ENCODE measurements around the gene TMCC3.

The TMCC3 gene

GRCh38 chr12:94575645-94576403 lies 74.5 kb downstream of the TMCC3 start:
- TF ChIP-seq CTCF (IDR thresholded peaks at IDR 0.05; ENCODE audit: insufficient read depth, low read depth, low read length, missing control alignments) = no peak
- DNase-seq (ENCODE audit: low read depth) = no peak
- H3K4me3 ChIP-seq (ENCODE audit: low read length) = no peak overlapping the region

- no peak for DNase-seq (ENCODE audit: low read depth)
- no peak for TF ChIP-seq CTCF (IDR thresholded peaks at IDR 0.05; ENCODE audit: insufficient read depth, low read depth, low read length, missing control alignments)
- no peak overlapping the region for H3K4me3 ChIP-seq (ENCODE audit: low read length)
These were observed 75.3 kb downstream of the TMCC3 start for GRCh38 chr12:94575024-94575423.

GRCh38 chr12:94571556-94571955 lies 78.8 kb downstream of the TMCC3 start:
- no peak for TF ChIP-seq CTCF (IDR thresholded peaks at IDR 0.05; ENCODE audit: insufficient read depth, low read depth, low read length, missing control alignments)
- no peak overlapping the region for H3K4me3 ChIP-seq (ENCODE audit: low read length)
- peak; percentile 84 for DNase-seq (ENCODE audit: low read depth)

DNA sequence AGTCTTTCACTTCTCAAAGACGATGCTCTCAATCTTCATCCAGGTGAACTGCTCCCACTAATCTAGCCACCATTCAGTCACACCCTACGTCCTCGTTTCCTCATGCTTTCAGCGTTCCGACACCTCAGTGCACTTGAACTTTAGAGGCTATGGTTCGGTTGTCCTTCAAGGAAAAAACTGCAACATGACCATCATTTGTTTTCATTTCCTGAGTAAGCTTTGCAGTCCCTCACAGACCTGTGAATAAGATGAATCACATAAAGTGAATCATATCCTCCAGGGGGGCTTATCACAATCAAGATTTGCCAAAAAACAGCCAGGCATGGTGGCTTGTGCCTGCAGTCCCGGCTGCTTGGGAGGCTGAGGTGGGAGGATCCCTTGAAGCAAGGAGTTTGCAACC lies 80.2 kb downstream of the TMCC3 start:
- DNase-seq (ENCODE audit: low read depth) = peak; percentile 67
- no peak for TF ChIP-seq CTCF (IDR thresholded peaks at IDR 0.05; ENCODE audit: insufficient read depth, low read depth, low read length, missing control alignments)
- H3K4me3 ChIP-seq (ENCODE audit: low read length) = no peak overlapping the region

DNA sequence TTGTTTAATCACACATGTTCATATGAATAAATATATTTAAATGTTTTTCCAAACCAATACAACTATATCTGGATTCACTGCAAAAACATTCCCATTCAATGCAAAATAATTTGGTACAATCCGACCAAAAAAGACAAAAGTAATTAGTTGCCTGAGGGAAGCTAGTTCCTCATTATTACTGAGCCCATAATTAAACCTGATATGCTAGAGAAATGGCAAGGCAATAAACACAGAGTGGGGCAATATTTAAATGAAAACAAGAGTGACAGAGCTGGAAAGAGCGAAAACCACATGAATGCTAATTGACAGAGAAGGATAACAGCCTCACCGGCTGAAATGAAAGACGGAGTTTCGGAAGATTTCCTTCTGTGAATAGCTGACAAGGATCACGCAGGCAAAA lies 82.6 kb downstream of the TMCC3 start:
- DNase-seq (ENCODE audit: low read depth) = no peak
- no peak overlapping the region for H3K4me3 ChIP-seq (ENCODE audit: low read length)
- TF ChIP-seq CTCF (IDR thresholded peaks at IDR 0.05; ENCODE audit: insufficient read depth, low read depth, low read length, missing control alignments) = no peak

- no peak for DNase-seq (ENCODE audit: low read depth)
- H3K4me3 ChIP-seq (ENCODE audit: low read length) = no peak overlapping the region
- TF ChIP-seq CTCF (IDR thresholded peaks at IDR 0.05; ENCODE audit: insufficient read depth, low read depth, low read length, missing control alignments) = no peak
These were observed 84.0 kb downstream of the TMCC3 start for GRCh38 chr12:94566345-94566744.

- no peak for DNase-seq (ENCODE audit: low read depth)
- no peak for TF ChIP-seq CTCF (IDR thresholded peaks at IDR 0.05; ENCODE audit: insufficient read depth, low read depth, low read length, missing control alignments)
- H3K4me3 ChIP-seq (ENCODE audit: low read length) = no peak overlapping the region
These were observed 84.7 kb downstream of the TMCC3 start for GRCh38 chr12:94565683-94566082.

All from epithelial cell of esophagus (primary cell).